SK-N-MC (cell line): Measurements from ENCODE around the gene HMG20B.
A peak's percentile ranks its signal among the peaks of the same experiment; 100 is the strongest.

Experiments used
- DNase-seq: peaks from one replicate; pipeline ENCODE4 v3.0.0-alpha.2; 2011; ENCODE audit warnings: low read depth, low spot score
- H3K27ac ChIP-seq: fragments of 200-600 bp; sonication (generic); 2 replicates; pipeline ENCODE4 v1.5.1; 2016; ENCODE audit warnings: mixed run types
- H3K36me3 ChIP-seq: fragments of 200-600 bp; sonication (generic); 2 replicates; pipeline ENCODE4 v1.6.1; 2017; ENCODE audit warnings: antibody characterized with exemption, low read length, mixed read lengths; ENCODE audit not compliant: insufficient read depth
- H3K4me3 ChIP-seq: fragments of 200-600 bp; sonication (generic); 2 replicates; pipeline ENCODE4 v1.5.1; 2016
- H3K9ac ChIP-seq: fragments of 200-600 bp; sonication (generic); 2 replicates; pipeline ENCODE4 v1.8.0; 2017; ENCODE audit warnings: mixed run types, mixed read lengths; ENCODE audit not compliant: insufficient read length
- H3K9me3 ChIP-seq: fragments of 200-600 bp; sonication (generic); 2 replicates; pipeline ENCODE4 v1.6.1; 2017; ENCODE audit warnings: low read depth, mild to moderate bottlenecking, antibody characterized with exemption, low read length, moderate library complexity, mixed read lengths
- EZH2 ChIP-seq: fragments of 200-600 bp; sonication (generic); IDR thresholded peaks from one replicate; pipeline ENCODE4 v1.6.1; 2017; ENCODE audit warnings: antibody characterized with exemption
- FOXP2 ChIP-seq: optimal IDR thresholded peaks from 2 replicates; pipeline ENCODE3; 2011; ENCODE audit warnings: mild to moderate bottlenecking, moderate library complexity; ENCODE audit not compliant: insufficient read depth; ENCODE audit errors: extremely low read length, control extremely low read depth
- POLR2AphosphoS5 ChIP-seq: IDR thresholded peaks from 2 replicates; pipeline ENCODE4 v1.6.1; 2012; ENCODE audit warnings: mild to moderate bottlenecking, low read depth, low read length, borderline replicate concordance

The HMG20B gene

DNA sequence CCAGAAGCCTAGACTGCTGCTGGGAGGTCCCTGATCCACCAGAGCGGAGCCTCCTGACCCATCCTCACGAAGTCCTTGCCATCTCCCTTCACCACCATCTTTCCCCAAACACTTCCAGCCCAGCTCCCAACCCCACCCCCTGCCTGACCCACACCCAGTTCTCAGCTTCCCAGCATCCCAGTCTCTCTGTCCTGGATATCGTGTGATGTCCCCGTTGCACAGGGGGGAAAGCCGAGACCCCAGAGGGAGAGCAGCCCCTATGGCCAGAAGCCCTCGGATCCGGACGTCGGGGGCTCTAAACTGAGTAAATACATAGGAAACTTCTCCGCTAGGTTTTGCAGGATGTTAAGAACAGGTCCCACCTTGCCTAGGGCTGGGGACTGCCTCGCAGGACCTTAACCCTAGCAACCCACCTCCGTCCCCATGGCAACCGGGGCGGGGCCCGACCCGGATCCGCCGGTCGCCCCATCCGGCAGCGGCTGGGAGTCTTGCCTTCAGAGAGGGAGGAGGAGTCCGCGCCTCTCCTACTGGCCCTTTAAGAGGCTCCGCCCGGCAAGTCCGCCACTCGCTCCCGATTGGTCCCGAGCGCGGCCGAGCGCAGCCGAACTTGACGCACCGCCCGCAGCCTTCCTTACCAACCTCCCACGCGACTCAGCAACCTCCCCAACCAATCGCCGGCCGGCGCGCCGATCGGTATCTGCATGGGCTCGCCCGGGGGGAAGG is 451 bp upstream of the HMG20B start:
- peak overlapping the region; percentile 58 for H3K4me3 ChIP-seq
- DNase-seq, result peak; percentile 90
- H3K27ac ChIP-seq, result no peak overlapping the region
- H3K9me3 ChIP-seq, result no peaks in the 10 kb centered on the region
- H3K36me3 ChIP-seq, result peaks cover 25% of the 10 kb centered on the region; the same call in 1 of the 2 replicates
- no peak for TF ChIP-seq POLR2AphosphoS5
- TF ChIP-seq FOXP2, result no peak
- no peak for TF ChIP-seq EZH2
- no peak overlapping the region for H3K9ac ChIP-seq

DNA sequence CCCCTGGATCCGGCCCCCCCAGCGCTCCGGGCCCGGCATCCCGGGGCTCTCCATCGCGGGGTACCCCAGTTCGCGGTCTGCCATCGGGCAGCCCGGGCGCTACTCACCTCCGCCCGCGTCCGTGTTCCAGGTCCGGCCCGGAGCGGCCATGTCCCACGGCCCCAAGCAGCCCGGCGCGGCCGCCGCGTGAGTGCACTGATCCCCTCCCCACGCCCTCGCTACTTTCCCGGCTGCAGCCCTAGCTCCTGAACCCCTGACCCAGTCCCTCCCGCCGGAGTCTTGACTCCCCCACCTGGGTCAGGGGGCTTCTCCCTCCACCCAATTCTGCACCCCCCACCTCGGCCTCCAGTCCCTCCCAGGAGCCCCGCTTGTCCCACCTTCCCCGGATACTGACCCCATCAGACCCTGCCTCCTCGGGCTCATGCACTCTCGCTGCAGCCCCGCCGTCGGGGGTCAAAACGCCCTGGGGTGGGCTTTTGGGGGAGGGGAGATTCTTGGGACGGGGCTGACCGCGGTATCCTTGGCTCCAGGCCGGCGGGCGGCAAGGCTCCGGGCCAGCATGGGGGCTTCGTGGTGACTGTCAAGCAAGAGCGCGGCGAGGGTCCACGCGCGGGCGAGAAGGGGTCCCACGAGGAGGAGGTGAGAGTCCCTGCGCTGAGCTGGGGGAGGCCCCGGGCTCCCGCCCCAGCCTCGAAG is 566 bp downstream of the HMG20B start:
- Histone ChIP-seq H3K9ac (peak overlapping the region; percentile 92), H3K27ac (peak overlapping the region; percentile 79; the same call in 1 of the 2 replicates), H3K36me3 (peaks cover 25% of the 10 kb centered on the region; the same call in 1 of the 2 replicates), H3K4me3 (peak overlapping the region; percentile 97), H3K9me3 (no peaks in the 10 kb centered on the region)
- TF ChIP-seq POLR2AphosphoS5 (peak; percentile 32; the same call in 1 of the 2 replicates), FOXP2 (no peak)
- no peak for DNase-seq

- H3K36me3 ChIP-seq, result peaks cover 25% of the 10 kb centered on the region; the same call in 1 of the 2 replicates
- peak overlapping the region; percentile 92 for H3K9ac ChIP-seq
- no peak overlapping the region for H3K27ac ChIP-seq
Observed at GRCh38 chr19:3573858-3574637, 1.3 kb downstream of the HMG20B start.

DNA sequence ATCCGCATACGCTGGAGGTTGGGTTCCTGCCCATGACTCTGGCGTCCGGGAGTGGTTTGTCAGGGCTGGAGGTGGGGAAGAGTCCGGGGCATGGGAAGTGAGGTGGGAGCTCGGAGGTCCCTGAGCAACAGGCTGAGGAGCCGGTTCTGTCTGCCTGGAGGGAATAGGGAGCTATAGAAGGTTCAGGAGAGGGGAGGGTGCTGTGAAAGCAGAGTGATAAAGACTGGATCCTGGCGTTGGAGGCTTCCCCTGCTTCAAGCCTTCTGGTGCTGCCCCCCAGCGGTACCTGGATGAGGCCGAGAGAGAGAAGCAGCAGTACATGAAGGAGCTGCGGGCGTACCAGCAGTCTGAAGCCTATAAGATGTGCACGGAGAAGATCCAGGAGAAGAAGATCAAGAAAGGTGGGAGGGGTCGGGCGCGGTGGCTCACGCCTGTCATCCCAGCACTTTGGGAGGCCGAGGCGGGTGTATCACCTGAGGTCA is 2.6 kb downstream of the HMG20B start:
- Histone ChIP-seq H3K27ac (no peak overlapping the region), H3K36me3 (peaks cover 25% of the 10 kb centered on the region; the same call in 1 of the 2 replicates), H3K4me3 (no peak overlapping the region), H3K9me3 (no peaks in the 10 kb centered on the region), H3K9ac (no peak overlapping the region)
- no peak for TF ChIP-seq FOXP2
- TF ChIP-seq POLR2AphosphoS5, result no peak
- no peak for TF ChIP-seq EZH2
- DNase-seq, result no peak

More at GRCh38 chr19:3573858-3574637, 1.3 kb downstream of the HMG20B start:
- peak; percentile 79 for DNase-seq
- Histone ChIP-seq H3K4me3 (peak overlapping the region; percentile 97), H3K9me3 (no peaks in the 10 kb centered on the region)
- TF ChIP-seq POLR2AphosphoS5 (no peak), FOXP2 (no peak), EZH2 (no peak)

DNA sequence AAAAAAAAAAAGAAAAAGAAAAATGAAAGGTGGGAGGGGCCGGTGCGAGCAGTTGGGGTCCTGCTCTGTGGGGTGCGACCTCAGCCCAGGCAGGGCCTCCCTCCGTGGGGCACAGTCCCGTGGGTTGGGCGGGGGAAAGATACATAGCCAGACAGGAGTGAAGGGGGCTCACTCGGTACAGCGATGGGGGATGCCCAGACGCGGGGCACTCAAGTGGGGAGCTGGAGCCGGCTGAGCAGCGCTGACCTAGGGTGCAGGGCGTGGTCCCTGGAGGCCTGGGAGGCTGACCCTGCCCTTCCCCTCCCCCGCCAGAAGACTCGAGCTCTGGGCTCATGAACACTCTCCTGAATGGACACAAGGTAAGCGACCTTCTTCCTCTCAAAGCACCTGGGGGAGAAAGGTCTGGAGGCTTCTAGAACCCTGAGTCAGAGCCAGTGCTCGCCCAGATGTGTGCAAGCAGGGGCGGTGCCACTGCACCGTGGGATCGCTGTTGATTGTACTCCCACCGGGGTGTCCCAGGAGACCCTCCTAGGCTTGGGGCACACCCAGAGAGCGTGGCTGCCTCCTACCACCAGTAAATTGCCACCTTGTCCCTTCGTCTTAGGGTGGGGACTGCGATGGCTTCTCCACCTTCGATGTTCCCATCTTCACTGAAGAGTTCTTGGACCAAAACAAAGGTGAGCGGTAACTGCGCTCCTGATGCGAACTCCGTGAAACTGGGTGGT is 3.4 kb downstream of the HMG20B start:
- Histone ChIP-seq H3K9me3 (no peaks in the 10 kb centered on the region), H3K4me3 (no peak overlapping the region), H3K27ac (no peak overlapping the region), H3K36me3 (peaks cover 25% of the 10 kb centered on the region; the same call in 1 of the 2 replicates), H3K9ac (no peak overlapping the region)
- TF ChIP-seq POLR2AphosphoS5 (no peak), FOXP2 (no peak), EZH2 (no peak)
- no peak for DNase-seq

GRCh38 chr19:3576696-3577443 is 4.1 kb downstream of the HMG20B start:
- no peak overlapping the region for H3K9ac ChIP-seq
- H3K27ac ChIP-seq, result no peak overlapping the region
- no peaks in the 10 kb centered on the region for H3K9me3 ChIP-seq
- DNase-seq, result no peak
- H3K36me3 ChIP-seq, result peaks cover 25% of the 10 kb centered on the region; the same call in 1 of the 2 replicates
- no peak overlapping the region for H3K4me3 ChIP-seq
- no peak for TF ChIP-seq FOXP2
- TF ChIP-seq EZH2, result no peak
- TF ChIP-seq POLR2AphosphoS5, result no peak
